Panc1 (cell line): ENCODE results near the gene ARMC12.

Experiments
- CTCF ChIP-seq: fragments of 450-650 bp; IDR thresholded peaks from 2 replicates; pipeline ENCODE4 v1.5.1; 2017; ENCODE audit warnings: mild to moderate bottlenecking
- SIN3A ChIP-seq: IDR thresholded peaks from 2 replicates; pipeline ENCODE4 v1.6.1; 2012; ENCODE audit warnings: low read depth, mild to moderate bottlenecking, low read length, moderate library complexity, borderline replicate concordance; ENCODE audit not compliant: insufficient read depth
- TCF7L2 ChIP-seq: IDR thresholded peaks from 2 replicates; pipeline ENCODE4 v1.6.1; 2011; ENCODE audit warnings: mild to moderate bottlenecking, low read depth, low read length, inconsistent platforms

DNA sequence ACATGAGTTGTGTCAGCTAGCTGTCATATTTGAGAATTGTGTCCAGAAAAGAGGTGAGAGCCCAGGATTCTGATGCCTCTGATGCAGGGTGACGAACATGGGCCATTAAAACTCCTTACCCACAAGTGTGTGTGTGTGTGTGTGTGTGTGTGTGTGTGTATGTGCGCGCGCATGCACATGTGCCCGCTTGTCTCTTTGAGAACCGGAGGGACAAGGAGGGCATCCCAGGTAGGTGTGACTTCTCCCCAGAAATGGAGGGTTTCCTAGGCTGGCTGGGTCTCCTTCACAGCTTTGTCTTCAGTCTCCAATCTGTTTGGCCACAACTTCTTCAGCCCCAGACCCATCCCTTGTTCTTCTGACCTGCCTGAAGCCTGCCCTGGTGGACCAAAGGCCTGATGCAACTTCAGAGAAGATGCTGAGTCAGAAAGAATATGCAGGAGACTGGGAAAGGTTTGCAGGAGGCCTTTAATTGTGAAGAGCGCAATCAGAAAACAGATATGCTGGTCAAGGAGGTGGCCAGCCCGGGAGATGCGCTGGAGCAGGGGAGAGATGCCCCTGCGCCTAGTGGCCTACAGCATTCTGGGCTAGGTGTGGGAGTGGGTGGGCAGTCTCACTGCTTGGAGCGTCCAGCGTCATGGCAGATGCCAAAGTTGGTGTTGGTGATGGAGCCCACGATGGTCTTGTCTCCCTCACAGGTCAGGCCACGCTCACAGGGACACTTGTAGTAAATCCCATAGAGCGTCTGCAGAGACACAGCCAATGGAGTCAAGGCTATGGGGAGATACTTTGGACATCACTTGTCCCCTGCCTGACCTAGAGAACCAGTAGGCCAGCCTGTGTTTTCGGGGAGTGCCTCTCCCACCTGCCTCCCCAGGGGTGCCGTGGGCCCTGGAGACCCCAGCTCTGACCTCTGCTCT, 58.0 kb downstream of the ARMC12 start:
- TF ChIP-seq CTCF (no peak), SIN3A (no peak), TCF7L2 (no peak)
